Measurements from ENCODE around the gene HABP4.

GRCh38 chr9:96429732-96430131 lies 20.2 kb upstream of the HABP4 start:
- TF ChIP-seq CTCF (IDR thresholded peaks at IDR 0.05) (no peak), ZFX (IDR thresholded peaks at IDR 0.05; ENCODE audit: borderline replicate concordance) (no peak)

Data from 22Rv1 (cell line).